NCI-H1694 (cell line): Measurements from ENCODE around the gene HGFAC.
A peak's percentile ranks its signal among the peaks of the same experiment; 100 is the strongest.

Experiments used
- DNase-seq: peaks from one replicate; lab custom pipeline; 2025; lab: John Stamatoyannopoulos, UW

Gene HGFAC

DNA sequence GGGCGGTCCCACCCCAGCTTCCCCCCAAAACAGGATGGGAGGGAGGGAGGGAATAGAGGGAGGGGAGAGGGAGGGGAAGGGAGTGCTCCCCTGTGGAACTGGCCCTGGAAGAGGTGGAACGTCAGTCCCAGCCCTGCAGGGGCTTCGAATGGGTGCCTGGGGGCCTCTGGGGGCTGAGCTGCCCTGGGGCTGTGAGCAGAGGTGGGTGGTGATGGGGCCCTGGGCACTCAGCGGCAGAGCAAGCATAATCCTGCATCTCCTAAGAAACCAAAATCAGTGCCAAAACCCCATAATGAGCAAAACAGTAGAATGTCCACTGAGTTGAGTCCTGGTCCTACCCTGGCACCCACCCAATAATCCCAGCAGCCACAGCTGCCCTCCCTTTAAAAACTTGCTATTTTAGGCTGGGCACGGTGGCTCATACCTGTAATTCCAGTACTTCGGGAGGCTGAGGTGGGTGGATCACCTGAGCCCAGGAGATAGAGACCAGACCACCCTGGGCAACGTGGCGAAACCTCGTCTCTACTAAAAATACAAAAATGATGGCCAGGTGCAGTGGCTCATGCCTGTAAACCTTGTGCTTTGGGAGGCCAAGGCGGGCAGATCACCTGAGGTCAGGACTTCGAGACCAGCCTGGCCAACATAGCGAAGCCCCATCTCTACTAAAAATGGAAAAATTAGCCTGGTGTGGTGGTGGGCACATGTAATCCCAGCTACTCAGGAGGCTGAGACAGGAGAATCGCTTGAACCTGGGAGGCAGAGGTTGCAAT lies 32.4 kb downstream of the HGFAC start:
- DNase-seq: no peak

DNA sequence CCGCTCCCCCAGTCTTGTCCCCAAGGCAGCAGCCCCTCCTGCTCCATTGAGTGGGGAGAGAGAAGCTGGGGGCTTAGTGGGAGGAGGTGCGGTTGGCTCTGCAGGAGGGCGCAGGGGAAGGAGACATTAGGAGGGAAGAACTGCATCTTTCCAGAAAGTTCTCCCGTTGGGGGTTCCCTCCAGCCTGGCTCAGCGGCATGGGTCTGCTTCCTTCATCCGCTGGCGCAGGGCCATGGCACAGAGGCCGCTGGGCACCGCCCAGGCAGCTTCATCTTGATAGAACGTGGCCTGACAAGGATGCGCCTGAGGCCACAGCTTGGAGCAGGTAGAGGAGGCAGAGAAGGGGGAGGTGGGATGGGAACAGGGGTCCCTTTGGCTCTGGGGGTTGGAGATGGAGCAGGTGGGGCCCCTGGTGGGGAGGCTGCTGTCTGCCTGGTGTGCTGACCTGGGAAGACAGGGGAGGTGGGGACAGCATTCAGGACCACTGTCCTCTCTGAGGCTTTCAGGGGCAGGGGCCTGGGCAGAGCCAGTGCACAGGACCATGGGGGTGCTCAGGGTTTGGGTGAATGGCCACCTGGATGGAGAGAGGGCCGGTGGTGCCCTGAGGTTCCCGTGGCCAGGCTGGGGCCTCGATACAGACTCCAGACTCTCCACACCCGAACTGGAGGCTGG lies 33.4 kb downstream of the HGFAC start:
- DNase-seq: no peak

DNA sequence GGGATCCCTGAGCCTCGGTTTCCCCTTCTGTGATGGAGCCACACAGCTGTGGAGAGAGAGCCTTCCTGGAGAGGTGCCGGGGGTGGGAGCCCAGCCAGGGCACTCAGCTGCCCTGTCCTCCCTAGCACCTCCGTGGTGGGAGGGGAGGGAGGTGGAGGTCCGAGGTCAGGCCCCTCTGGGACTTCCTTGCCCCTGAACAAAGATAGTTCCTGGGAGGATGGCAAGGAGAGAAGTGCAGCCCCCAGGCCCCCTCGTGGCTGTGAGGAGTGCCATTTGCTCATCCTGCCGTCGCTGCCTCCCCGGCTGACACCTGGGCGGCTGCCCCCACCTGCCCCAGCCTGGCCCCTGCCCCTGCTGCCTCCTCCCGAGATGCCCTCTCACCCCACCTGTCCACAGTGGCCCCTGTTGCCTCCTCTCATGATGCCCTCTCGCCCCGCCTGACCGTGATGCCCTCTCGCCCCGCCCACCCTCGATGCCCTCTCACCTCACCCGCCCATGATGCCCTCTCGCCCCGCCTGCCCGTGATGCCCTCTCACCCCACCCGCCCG lies 34.0 kb downstream of the HGFAC start:
- no peak for DNase-seq

DNA sequence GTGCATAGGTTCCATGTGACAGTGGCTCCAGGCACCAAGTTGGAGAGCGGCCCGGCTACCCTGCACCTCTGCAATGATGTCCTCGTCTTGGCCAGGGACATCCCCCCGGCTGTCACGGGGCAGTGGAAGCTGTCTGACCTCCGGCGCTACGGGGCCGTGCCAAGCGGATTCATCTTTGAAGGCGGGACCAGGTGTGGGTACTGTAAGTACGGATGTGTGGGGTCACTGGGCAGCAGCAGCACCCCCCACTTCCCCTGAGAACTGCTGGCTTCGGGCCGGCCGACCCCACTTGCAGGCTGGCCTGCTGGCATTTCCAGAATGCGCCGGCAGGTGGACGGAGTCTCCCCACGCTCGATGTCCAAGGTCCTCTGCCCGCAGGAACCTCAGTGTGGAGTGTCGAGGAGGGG lies 34.6 kb downstream of the HGFAC start:
- no peak for DNase-seq

DNA sequence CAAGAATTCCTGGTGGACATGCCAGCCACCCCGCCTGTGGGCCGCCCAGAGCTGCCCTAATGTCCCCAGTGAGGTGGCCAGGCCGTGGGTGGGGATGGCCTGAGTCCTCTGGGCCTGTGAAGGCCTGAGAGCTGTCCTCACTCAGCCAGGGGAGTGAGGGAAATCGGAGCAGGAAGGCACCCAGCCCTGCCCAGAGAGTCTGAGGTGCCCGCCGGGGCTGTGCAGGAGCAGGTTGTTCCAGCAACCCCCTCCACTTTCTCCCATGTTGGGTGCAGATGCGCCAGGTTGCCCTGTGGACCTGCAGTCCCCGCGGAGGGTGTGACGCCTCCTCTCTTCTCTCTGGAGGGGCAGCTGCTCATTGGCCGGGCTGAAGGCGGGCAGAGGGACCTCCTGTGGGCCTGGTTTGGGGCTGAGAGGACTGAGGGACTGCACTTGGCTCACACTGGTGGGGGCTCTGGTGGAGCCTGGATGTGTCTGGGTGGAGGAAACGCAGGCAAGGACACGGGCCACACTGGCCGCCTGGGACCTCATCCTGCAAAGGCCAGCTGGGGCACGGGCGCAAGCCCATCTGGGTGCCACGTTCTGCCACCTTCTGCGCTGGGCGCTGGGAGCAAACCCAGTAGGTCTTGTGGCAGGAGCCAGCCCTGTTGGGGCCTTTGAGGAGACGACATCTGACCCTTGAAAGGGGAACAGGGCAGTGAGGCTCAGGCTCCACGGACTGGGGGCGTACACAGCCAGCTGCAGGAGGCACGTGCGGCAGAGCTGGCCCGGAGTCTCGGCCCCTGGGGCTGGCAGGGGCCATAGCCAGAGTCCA lies 35.4 kb downstream of the HGFAC start:
- no peak for DNase-seq

DNA sequence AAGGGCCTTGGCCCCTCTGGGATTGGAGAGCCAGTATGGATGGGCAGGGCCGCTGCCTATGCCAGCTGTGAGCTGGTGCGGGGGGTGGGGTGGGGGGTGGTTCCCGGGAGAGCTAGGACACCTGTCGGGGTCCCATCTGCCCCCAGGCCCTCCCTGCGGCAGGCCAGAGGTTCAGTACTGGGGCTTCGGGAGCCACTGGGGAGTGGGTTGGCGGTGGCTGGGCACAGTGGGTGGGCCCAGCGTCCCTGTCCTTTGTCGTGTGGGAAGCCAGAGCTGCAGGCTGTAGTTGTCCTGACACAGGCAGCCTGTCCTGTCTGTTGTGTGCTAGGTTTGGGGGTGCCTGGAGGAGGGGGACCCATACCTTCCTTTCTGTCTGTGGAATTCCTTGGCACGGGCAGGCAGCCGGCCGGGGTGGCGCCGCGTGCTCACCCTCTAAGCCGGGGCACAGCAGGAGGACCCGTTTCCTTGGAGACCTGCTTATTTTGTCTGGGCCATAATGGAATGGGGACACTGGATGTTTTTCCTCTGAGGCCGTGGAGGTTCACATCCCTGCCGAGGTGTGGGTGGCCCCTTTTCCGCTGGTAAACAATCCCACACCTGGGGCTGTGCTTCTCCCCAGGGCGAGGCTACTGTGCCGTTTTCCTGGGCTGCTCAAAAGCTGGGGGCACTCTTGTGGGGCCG lies 36.1 kb downstream of the HGFAC start:
- no peak for DNase-seq

DNA sequence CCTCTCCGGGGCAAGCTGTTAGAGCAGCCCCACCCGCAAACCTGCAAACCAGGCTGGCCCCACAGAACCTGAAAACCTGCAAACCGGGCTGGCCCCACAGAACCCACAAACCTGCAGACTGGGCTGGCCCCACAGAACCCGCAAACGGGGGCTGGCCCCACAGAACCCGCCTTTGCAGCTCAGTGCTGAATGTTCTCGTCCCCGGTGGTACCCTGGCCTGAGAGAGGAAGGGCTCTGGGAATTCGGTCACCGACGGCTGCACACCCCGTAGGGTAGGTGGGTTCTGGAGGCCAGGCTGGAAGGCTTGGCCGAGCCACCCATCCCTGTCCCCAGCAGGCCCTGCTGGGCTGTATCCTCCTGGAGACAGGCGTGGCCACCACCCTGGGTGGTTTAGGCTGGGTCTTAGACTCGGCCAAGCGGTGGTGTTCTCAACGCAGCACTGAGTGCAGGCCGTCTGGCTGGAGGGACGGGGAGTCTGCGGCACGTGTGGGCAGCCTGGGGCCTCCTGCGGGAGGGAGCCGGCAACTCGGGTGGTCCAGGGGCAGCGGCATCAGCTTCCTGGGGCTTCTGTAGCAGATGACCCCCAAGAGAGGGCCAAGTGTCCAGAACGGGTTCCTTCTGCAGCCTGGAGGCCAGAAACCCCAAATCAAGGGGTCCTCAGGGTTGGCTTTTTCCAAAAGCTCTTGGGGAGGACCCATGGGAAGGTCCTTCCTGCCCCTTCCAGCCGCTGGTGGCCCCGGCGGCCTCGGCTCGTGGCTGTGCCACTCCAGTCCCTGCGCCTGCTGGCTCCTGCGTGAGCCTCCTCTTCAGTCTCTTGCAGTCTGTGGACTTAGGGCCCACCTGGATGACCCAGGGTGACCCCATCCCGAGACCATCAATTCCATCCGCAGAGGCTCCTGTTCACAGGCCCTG lies 36.9 kb downstream of the HGFAC start:
- DNase-seq: no peak

DNA sequence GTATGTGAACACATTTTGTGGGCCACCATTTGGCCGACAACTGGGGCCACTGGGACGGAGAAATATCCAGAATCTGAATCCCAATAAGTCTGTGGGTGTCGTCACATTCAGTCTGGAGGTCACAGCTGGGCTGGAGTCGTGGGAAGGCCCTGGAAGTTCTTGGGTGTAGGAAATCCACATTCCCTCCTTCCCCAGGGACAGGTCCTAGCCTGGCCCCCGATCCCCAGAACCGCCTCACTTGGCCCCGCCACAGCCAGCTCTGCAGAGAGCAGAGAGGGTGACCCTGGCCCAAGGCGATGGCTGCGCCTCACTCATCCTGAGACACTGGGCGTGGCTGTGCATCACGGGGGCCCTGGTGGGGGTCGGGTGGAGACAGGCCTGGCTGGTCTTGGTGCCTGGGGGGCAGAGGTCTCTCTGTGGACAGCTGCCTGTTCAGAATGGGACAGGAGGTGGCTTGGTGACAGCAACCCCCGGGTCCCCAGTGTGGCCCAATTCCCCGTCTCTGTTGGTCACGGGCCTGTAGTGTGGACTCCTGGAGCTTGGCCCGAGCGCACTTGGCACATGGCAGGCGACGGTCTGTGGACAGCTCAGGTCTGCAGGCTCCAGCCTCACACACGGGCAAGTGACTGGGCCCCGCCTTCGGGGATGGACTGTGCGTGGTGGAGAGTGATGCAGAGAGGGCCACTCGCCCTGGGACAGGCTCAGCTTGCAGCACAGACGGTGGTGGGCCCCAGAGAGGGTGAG lies 37.8 kb downstream of the HGFAC start:
- DNase-seq: no peak

DNA sequence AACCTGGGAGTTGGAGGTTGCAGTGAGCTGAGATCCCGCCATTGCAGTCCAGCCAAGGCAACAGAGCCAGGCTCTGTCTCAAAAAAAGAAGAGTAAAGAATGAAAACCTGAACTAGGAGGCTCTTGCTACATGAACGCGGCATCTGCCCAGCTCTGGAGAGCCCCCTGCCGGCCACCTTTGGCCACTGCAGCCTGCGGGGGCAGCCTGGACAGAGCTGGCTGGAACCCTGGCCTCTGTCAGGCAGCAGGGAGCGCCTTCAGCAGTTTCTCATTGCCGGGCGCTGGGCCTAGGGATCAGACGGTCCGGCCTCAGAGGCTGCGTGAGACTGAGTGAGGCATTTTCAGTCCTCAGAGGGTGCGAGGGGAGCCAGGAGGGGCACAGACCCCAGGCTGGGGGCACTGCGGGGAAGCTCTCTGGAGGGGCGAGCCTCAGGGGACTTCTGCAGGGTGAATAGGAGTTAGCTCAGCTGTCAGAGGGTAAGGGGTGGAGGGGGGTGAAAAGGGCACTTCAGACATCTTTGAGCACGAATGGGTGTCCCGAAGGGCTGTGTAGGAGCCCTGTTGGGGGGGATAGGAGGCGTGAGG lies 38.9 kb downstream of the HGFAC start:
- DNase-seq: peak; percentile 17

DNA sequence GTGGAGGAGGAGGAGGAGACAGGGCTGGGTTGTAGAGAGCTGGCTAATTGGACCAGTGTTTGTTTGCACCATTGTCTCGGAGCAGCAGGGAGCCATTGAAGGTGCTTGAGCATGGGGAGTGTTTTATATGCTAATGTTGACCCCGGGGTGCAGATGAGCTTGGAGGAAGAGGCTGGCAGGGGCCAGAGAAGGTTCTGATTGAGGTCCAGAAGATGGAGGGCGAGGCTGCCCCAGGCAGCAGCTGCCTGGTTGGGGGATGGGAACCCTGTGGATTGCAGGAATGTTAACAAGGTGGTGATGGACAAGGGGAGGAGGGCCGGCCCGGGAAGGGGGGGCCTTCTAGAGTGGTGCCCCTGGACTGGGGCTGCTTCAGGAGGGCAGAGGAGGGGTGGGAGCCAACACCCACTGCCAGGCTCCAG lies 39.4 kb downstream of the HGFAC start:
- DNase-seq: no peak

DNA sequence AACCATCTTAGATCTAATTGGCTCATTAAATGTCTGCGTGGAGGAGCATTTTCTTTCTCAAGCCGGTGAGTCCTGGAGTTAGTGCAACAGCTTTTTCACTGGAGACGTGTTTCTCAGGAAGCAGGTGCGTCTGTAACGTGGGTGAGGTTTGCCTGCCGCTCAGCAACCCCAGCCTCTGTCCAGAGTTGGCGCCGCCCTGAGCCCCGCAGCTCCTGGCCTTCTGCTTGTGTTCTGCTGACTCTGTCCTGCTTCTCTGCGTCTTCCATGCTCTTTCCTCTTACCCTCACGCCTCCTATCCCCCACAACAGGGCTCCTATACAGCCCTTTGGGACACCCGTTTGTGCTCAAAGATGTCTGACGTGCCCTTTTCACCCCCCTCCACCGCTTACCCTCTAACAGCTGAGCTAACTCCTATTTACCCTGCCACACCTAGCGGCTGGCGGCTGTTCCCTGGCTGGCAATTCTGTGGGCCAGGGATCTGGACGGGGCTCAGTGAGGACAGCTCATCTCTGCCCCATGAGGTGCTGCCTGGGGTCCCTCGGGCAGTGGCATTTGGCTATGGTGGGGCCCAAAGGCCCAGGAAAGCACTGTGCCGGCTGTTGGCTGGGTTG lies 40.1 kb downstream of the HGFAC start:
- no peak for DNase-seq

DNA sequence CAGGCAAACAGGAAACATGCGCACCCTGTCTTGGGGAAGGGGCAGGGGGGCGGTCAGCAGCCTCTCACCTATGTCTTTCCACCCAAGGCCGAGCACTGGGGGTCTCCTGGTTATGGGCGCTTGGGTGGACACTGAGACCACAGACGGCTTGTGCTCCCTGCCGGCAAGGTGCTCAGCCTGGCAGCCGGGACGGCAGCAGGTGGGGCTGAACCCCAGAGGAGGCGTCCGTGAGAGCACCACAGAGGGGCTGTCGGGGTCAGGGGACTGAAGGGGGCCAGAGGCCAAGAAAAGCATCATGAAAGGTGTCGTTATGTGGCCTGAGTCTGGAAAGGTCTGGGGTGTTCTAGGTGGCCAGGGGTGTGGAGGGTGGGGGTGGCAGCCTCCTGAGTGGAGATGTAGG lies 40.9 kb downstream of the HGFAC start:
- no peak for DNase-seq

DNA sequence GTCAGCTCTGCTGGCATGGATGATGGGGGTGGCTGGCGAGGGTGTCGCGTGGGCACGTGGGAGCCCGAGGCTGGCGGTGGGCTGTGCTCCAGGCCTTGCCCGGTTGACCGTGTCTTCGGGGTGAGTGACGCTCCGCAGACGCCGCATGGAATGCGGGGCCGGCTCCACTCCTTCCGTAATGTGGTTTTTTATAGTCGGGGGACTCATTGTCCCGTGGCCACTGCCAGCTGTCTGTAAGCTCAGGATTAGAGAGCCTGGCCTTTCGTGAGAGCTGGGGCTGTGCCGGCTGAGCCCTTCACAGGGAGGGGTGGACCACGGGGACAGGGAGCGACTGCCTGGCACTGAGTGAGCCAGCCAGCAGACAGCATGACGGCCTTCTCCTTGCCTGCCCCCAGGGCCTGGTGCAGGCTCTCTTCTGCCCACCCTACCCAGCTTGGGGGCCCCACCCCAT lies 41.7 kb downstream of the HGFAC start:
- DNase-seq: no peak

DNA sequence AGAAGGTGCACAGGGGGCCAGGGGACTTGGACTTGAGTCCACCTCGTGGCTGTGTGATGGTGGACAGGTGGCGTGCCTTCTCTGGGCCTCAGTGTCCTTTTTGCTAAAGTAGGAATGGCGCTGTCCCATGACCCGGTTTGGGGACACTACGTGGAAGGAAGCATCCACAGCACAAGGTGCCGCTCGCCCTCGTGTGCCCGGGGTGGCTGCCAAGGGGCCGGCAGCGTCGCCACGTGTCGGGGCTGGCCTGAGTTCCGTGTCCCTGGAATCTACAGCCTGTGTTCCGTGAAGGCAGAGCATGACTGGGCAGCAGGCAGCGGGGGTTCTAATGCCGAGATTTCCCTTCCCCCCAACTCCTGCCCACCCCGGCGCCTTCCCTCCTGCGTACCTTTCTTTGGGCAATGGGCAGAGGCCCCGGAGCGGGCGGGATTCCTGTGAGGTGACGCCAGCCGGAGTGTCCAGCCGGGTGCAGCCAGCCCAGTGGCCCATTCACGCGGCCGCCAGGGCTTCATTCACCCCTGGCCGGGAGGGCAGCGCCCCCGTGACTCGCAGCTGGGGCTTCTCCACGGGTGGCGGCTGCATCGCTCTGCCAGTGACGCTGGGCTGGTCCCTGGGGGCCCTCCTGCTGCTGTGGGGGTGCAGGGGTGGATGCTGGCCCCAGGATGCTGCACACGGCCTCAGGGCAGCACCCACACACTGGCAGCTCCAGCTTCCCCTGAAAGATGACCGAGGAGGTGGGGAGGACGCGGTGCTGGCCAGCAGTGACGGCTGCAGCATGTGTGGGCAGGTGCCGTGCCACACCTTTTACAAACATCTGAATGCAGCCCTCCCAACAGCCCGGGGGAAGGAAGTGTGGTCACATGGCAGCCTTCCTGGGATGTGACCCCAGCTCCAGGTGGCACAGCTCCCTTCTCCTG lies 42.5 kb downstream of the HGFAC start:
- no peak for DNase-seq

DNA sequence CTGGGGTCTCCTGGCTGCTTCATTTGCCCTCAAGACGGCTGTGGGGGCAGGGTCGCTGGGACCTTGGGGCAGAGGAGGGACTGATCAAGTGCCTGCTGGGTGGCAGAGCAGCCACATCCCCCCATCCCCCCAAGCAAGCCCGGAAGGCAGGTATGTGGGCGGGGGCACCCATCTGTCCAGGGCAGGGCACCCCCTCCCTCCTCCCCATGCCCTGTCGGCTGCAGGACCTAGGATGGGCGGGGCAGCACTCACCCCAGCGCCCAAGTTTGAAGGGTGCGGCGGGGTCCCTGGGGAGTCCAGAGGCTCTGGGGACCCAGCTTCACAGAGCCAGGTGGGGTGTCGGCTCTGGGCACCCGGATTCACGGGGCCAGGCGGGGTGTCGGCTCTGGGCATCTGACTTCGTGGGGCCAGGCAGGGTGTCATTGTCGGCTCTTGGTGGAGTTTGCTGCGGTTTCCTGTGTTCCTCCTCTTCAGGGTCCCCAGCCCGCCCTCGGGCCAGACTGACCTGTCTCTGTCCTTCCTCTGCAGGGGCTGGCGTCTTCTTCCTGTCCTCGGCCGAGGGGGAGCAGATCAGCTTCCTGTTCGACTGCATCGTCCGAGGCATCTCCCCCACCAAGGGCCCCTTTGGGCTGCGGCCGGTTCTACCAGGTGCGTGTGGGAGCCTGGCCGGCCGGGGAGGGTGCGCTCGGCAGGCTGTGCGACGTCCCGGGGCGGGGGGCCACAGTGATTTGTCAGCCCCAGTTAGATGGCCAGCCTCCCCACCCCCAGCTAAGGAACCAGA lies 43.4 kb downstream of the HGFAC start:
- DNase-seq: no peak

DNA sequence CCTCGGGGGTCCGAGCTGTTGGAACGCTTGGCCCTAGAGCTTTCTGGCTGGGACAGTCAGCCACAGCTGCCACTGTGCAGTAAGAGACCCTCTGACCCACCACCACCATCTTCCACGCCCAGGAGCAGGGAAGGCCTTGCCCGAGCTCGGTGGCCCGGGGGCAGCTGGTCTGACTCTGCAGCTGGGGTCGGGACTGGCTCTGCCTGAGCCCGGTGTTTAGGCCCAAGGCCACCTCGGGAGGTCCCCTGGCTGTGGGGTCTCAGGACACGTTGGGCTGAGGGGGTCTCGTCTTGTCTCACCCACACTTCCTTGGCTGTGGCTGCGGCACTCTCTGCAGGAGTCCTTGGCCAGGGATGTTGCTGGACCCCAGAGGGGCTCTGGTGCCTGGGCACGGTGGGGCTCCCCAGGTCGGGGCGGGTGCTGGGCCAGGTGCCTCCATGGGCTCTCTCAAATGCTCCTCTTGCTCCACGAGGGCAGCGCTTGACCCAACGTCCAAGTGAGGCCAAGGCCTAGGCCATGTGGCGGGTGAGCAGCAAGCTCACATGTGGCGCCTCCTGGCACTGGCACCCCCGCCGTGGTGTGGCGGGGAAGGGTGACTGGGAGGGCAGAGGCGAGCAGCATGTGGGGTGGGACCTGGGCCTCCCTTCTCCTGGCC lies 44.2 kb downstream of the HGFAC start:
- DNase-seq: no peak
